GM21825 (cell line): ENCODE measurements around the gene MPRIP.

Source experiments
- ATAC-seq: cut with Tn5 transposase; IDR thresholded peaks from one replicate; pipeline ENCODE4 v1.9.1; 2021; ENCODE audit warnings: mild to moderate bottlenecking, moderate library complexity; ENCODE audit not compliant: unreplicated experiment

Gene MPRIP

GRCh38 chr17:17161121-17161520, 118.9 kb downstream of the MPRIP start:
- ATAC-seq: no peak

- no peak for ATAC-seq
These were observed 119.5 kb downstream of the MPRIP start for GRCh38 chr17:17161759-17162158.

- ATAC-seq: no peak
These were observed 121.9 kb downstream of the MPRIP start for GRCh38 chr17:17164156-17164555.

GRCh38 chr17:17164676-17165075, 122.4 kb downstream of the MPRIP start:
- no peak for ATAC-seq

- ATAC-seq: no peak
These were observed 123.5 kb downstream of the MPRIP start for GRCh38 chr17:17165666-17166308.

GRCh38 chr17:17166446-17166845, 124.2 kb downstream of the MPRIP start:
- no peak for ATAC-seq

- ATAC-seq: no peak
These were observed 125.1 kb downstream of the MPRIP start for GRCh38 chr17:17167356-17167755.

- no peak for ATAC-seq
These were observed 125.7 kb downstream of the MPRIP start for GRCh38 chr17:17167986-17168385.

GRCh38 chr17:17168401-17168800, 126.1 kb downstream of the MPRIP start:
- no peak for ATAC-seq

- no peak for ATAC-seq
These were observed 127.1 kb downstream of the MPRIP start for GRCh38 chr17:17169396-17169795.

- ATAC-seq: no peak
These were observed 128.2 kb downstream of the MPRIP start for GRCh38 chr17:17170346-17170985.

GRCh38 chr17:17171186-17171585, 128.9 kb downstream of the MPRIP start:
- no peak for ATAC-seq

- no peak for ATAC-seq
These were observed 130.0 kb downstream of the MPRIP start for GRCh38 chr17:17172001-17172939.

- ATAC-seq: no peak
These were observed 130.7 kb downstream of the MPRIP start for GRCh38 chr17:17172990-17173389.

GRCh38 chr17:17173921-17174320, 131.7 kb downstream of the MPRIP start:
- ATAC-seq: no peak

GRCh38 chr17:17175340-17175739, 133.1 kb downstream of the MPRIP start:
- ATAC-seq: no peak

GRCh38 chr17:17175917-17176316, 133.7 kb downstream of the MPRIP start:
- ATAC-seq: no peak

GRCh38 chr17:17176341-17176740, 134.1 kb downstream of the MPRIP start:
- ATAC-seq: no peak

GRCh38 chr17:17177176-17177575, 134.9 kb downstream of the MPRIP start:
- no peak for ATAC-seq

GRCh38 chr17:17179371-17179827, 137.1 kb downstream of the MPRIP start:
- ATAC-seq: no peak

GRCh38 chr17:17180141-17180603, 137.9 kb downstream of the MPRIP start:
- no peak for ATAC-seq
